ENCODE measurements around the gene BSG. TPM values are rescaled to one million over a fixed set of nuclear protein-coding genes. Genes with fewer than 3 reads are reported as not detected.

BSG gene
- total and polyA plus RNA-seq, 8 donors = 259 to 457 (median 328) TPM

GRCh38 chr19:593055-593454 is 20.7 kb downstream of the BSG start:
- intact Hi-C loops (cut with DNase I) = no loop called here
- peaks cover 30 to 84% of the 10 kb centered on the region in 2 donors for H3K27me3 ChIP-seq
- no peak overlapping the region for H3K4me3 ChIP-seq
- H3K9me3 ChIP-seq = no peaks in the 10 kb centered on the region
- H3K27ac ChIP-seq = no peak overlapping the region
- no peak for TF ChIP-seq CTCF (IDR thresholded peaks at IDR 0.05)
- peaks cover 0 to 20% of the 10 kb centered on the region in 2 donors for H3K4me1 ChIP-seq
- DNase-seq (no peak), ATAC-seq (no peak)
- no peaks in the 10 kb centered on the region for H3K36me3 ChIP-seq

GRCh38 chr19:593505-593904 is 21.1 kb downstream of the BSG start:
- no peak for ATAC-seq
- Histone ChIP-seq H3K9me3 (no peaks in the 10 kb centered on the region), H3K27me3 (peaks cover 25 to 80% of the 10 kb centered on the region in 2 donors), H3K4me1 (peaks cover 0 to 15% of the 10 kb centered on the region in 2 donors), H3K27ac (no peak overlapping the region), H3K4me3 (no peak overlapping the region), H3K36me3 (no peaks in the 10 kb centered on the region)
- DNase-seq = no peak
- TF ChIP-seq CTCF (IDR thresholded peaks at IDR 0.05) = no peak
- intact Hi-C loops (cut with DNase I) = no loop called here

- DNase-seq (no peak), ATAC-seq (no peak)
- intact Hi-C loops (cut with DNase I) = no loop called here
- peaks cover 0 to 10% of the 10 kb centered on the region in 2 donors for H3K4me1 ChIP-seq
- H3K4me3 ChIP-seq = no peak overlapping the region
- no peaks in the 10 kb centered on the region for H3K9me3 ChIP-seq
- no peaks in the 10 kb centered on the region for H3K36me3 ChIP-seq
- no peak overlapping the region for H3K27ac ChIP-seq
- peaks cover 17 to 71% of the 10 kb centered on the region in 2 donors for H3K27me3 ChIP-seq
- TF ChIP-seq CTCF (IDR thresholded peaks at IDR 0.05) = no peak
These were observed 22.0 kb downstream of the BSG start for GRCh38 chr19:594265-594870.

GRCh38 chr19:595326-596262 is 23.2 kb downstream of the BSG start:
- H3K27ac ChIP-seq = no peak overlapping the region
- H3K27me3 ChIP-seq = peaks cover 13 to 64% of the 10 kb centered on the region in 2 donors
- ATAC-seq = no peak

More at GRCh38 chr19:595326-596262, 23.2 kb downstream of the BSG start:
- no peaks in the 10 kb centered on the region for H3K36me3 ChIP-seq
- no peak for DNase-seq
- no peaks in the 10 kb centered on the region for H3K9me3 ChIP-seq
- intact Hi-C loops (cut with DNase I) = no loop called here
- H3K4me3 ChIP-seq = no peak overlapping the region
- no peak for TF ChIP-seq CTCF (IDR thresholded peaks at IDR 0.05)
- H3K4me1 ChIP-seq = peaks cover 0 to 4% of the 10 kb centered on the region in 2 donors
